M059J (cell line): ENCODE results near the gene C2orf72. TPM values are rescaled to one million over a fixed set of nuclear protein-coding genes. Genes with fewer than 3 reads are reported as not detected.
"Not testable (repeated sequence)": the region's sequence is repeated elsewhere in the genome, so short reads cannot be mapped to it uniquely, and the experiment has no call there.

Experiments
- DNase-seq: peaks from one replicate; pipeline ENCODE4 v3.0.0-alpha.2; 2012; ENCODE audit warnings: low read depth
- total RNA-seq: library from RNA; depleted of rRNA; stranded (reverse); fragments of >200 nt; shearing (Covaris generic); gene quantifications from 2 replicates; pipeline ENCODE4 v1.2.3, GENCODE V29; 2014

Gene C2orf72
- total RNA-seq, 1 experiment from 2014 or later = 1.1 TPM

DNA sequence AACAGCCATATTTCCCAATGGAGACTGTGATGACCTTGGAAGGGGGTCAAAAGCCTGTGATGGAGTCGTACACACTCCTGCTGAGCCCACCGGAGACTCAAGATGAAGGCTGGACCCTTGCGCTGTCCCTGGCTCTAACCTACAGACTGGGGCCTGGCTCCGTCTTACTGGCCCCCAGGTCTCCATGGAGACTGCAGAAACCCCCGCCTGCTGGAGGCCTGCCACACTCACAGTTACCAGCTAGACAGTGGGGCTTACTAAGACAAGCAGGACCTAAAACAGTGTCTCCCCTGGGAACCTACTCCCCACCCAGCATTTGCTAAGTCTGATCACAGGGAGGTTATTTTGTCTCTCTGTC lies 9.6 kb downstream of the C2orf72 start:
- no peak for DNase-seq

- DNase-seq = no peak
Measured at GRCh38 chr2:231047274-231047922, 10.1 kb downstream of the C2orf72 start.

GRCh38 chr2:231047923-231048915 lies 10.9 kb downstream of the C2orf72 start:
- no peak for DNase-seq

DNA sequence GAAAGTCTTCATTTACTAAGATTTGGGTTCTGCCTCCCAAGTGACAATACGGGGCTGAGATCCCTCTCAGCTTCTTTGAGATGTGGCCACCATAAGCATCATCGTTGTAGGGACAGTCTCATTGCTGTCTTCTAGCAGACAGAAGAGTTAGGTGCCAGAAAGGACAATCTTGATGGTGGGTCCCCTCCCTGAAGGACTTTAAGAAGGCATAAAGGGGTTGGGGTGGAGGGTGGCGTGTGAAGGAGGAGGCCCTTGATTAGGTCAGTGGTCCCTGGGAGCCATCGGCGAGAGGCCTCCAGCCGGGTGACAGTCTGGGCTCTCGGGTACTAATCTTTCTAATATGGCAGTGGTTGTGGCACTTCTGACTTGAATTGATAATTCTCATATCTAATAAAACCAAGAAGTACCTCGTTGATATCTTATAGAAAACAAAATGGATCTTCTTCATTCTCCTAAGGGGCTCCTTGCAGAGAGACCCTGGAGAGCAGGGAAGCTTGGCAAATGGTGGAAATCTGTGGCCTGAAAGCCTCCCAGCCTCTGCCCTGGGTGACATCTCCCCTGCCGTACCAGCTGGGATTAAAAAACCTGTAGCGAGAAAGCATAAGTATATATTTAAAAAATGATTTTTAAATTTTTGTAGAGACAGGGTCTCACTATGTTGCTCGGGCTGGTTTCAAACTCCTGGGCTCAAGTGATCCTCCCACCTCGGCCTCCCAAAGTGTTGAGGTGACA lies 12.1 kb downstream of the C2orf72 start:
- no peak for DNase-seq

DNA sequence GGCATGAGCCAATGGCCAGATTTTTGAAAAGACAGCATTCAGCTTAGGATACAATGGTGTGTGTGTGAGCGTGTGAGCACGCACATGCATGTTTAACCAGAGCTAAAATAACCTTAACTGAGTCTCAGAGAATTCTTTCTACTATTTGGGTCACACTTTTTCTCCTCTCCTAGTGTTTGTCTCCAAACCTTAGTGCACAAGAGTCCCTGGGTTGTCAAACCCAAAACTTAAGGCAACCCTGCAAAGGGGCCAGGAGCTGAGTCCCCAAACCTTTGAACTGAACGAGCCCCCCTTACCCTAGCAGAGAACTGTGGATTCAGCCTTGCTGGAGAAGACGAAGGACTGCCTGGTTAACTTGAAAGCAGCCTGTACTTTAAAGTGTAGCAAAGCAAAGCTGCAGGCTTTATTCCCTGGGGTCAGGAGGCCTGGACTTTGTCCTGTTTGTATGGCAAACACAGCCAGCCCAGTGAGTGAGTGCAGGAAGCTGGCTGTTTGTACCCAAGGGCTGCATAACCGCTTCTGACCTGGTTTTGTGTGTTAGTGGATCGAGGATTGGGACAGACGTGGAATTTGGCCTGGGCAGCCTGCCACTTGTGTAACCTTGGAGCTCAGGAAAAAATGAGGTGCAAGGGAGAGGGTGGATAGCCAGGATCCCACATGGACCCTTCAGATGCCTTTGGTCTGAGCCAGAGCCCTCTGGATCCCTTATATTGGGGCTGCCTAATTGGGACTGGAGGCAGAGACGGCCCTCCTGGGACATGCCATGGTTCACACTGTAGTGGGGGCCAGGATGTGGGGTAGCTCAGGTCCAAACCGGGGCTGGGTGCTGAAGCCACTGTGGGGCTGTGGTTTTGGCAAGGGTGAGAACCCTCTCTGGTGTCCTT lies 12.9 kb downstream of the C2orf72 start:
- no peak for DNase-seq

GRCh38 chr2:231051116-231051515 lies 13.8 kb downstream of the C2orf72 start:
- DNase-seq = no peak

GRCh38 chr2:231052494-231053451 lies 15.4 kb downstream of the C2orf72 start:
- peak; percentile 77 for DNase-seq

DNA sequence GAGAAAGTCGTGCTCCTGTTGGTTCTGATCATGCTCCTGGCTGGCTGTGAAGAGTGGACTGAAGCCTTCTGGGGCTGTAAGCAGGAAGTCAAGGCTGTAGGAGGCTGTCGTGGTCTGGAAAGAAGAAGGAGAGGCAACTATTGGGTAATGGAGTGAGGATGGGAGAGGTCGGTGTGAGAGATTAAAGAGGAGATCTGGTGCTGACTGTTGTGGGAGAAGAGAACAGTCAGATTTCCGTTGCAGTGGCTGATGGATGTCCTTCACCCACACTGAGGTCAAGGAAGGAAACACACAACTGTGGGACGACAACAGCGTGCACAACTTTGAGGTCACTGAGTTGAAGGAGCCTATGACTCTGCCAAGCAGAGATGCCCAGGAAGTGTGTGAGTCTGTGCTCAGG lies 16.5 kb downstream of the C2orf72 start:
- DNase-seq = no peak

DNA sequence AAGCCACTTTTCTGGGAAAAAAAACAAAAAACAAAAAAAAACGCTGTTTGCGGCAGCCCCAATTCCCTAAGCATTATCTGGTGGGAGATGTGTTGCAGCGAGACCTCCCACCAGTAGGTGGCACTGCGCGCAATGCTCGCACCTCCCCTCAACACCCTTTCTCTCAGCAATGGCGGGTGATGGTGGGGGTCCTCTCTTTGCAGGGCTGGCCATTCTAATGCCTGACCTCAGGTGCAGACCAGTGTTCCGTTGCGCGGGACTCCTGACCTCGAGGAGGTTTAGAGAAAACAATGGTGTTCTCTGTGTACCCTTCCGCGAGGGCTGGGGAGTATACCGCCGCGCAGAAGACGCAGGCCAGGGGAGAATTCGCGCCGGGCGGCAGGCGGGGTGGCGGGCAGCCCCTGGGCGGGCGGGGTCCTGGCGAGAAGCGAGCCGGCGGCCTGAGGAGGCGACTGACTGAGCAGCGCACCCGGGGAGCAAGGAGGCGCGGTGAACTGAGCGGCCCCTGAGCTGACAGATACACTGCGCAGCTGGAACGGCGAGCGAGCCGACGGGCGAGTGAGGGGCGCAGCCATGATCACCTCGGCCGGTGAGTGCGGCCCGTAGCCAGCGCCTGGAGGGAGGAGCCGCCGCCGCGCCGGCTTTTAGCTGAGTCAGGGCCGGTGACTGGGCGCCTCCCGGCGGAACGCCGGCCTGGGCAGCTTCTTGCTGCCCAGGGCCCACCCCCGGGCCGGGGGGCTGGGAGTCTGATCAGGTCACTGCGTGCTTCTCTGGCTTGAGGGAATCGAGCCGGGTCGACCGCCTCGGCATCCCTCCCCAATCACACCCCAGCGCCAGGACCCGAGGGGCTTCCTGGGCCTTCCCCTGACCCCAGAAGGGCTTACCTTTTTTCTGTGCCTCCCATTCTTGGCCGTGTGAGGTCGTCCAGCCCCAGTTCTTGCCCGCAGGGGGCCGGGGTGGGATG lies 19.4 kb downstream of the C2orf72 start, which contains the start of gene PSMD1:
Gene PSMD1 (plus strand): TSS at position 415 of the 964 bp plus-strand sequence. CDS start 159 bp downstream, at position 574.
- DNase-seq = peak; percentile 84

GRCh38 chr2:231057590-231057989 lies 20.3 kb downstream of the C2orf72 start:
- no peak for DNase-seq

DNA sequence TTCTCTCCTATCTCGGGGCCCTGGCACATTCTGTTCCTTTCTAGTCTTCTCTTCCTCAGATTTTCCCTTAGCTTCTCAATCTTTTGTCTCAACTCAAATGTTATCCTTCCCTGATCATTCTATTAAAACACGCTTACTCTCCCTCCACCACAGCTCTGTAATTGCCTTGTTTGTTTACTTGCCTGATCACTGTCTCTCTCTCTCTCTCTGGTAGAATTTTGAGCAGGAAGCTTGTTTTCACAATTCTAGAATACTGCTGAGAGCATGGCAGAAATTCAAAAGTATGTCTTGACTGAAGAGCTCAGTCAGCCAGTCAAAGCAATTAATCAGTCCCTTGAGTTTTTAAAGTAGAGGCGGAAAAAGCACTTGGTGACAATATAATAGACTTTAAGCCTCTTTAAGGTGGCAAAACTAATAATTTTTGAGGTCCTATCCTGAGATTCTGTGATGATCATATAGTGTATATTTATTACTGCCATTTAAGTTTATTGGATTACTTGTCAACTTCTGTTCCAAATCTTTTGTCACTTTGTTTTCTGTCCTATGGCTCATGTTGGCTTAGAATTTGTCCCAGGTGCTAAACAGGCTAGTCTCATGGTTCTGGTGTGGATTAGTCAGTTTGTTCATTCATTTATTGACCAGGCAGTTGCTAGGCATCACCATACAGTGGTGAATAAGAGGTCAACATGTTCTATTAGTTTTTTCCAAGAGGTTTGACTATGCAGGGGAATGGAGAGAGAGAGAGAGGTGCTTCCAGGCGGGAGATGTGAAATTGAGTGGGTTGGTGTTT lies 21.6 kb downstream of the C2orf72 start:
- DNase-seq = peak; percentile 46

DNA sequence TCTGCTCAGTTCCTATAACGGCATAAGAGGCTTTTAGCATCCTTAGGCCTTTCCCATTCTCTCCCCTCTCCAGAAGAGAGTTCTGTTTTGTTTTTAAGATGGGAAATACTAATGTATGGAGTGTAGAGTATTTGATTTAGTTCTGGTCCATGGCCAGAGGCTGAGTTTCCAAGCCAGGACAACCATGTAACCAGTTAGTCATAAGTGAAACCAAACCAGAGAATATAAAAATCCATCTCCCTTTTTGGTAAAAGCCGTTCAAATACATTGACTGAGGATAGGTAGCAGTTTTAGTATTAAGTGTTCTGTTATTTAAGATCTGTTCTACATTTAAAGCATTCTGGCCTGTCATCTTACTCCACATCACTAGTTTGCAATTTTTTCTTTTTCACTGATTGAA lies 22.4 kb downstream of the C2orf72 start:
- DNase-seq = no peak

- DNase-seq = no peak
Measured at GRCh38 chr2:231062776-231063175, 25.5 kb downstream of the C2orf72 start.

- no peak for DNase-seq
Measured at GRCh38 chr2:231063347-231063746, 26.0 kb downstream of the C2orf72 start.

GRCh38 chr2:231065966-231066365 lies 28.6 kb downstream of the C2orf72 start:
- no peak for DNase-seq

- not testable (repeated sequence) for DNase-seq
Measured at GRCh38 chr2:231067531-231067930, 30.2 kb downstream of the C2orf72 start.

- peak; percentile 76 for DNase-seq
Measured at GRCh38 chr2:231068525-231069222, 31.4 kb downstream of the C2orf72 start.
